A673 (cell line): Measurements from ENCODE around the gene TTC39A. TPM values are rescaled to one million over a fixed set of nuclear protein-coding genes. Genes with fewer than 3 reads are reported as not detected.

Experiments
- BruUV-seq: library from RNA; stranded (reverse); fragments of 400-500 nt; replicated peaks from 2 replicates; lab custom pipeline; 2021; lab: Mats Ljungman, UMichigan
- CTCF ChIA-PET: fragments of 300-600 bp; sonication (Branson Sonifier 250); formaldehyde crosslinking; loops from one replicate; lab custom pipeline; 2022; ENCODE audit warnings: antibody characterized with exemption; lab: Charles Lee
- POLR2A ChIA-PET: fragments of 300-600 bp; sonication (Branson Sonifier 250); formaldehyde crosslinking; loops from one replicate; lab custom pipeline; 2022; ENCODE audit warnings: antibody characterized with exemption; ENCODE audit not compliant: low non-redundant PET; lab: Charles Lee
- DNase-seq: peaks from one replicate; pipeline ENCODE4 v3.0.0-alpha.2; 2015; ENCODE audit warnings: low spot score
- H3K27ac ChIP-seq: fragments of 200-600 bp; sonication (generic); 2 replicates; pipeline ENCODE4 v1.5.1; 2016; ENCODE audit warnings: mixed run types, low read depth, mild to moderate bottlenecking, mixed read lengths, antibody characterized with exemption, low read length; ENCODE audit not compliant: poor library complexity, severe bottlenecking
- H3K27me3 ChIP-seq: fragments of 200-600 bp; sonication (generic); replicated peaks from 2 replicates; pipeline ENCODE4 v1.6.1; 2017; ENCODE audit warnings: mixed run types, low read depth, mild to moderate bottlenecking, mixed read lengths, antibody characterized with exemption, low read length; ENCODE audit not compliant: insufficient read depth, poor library complexity
- H3K36me3 ChIP-seq: fragments of 200-600 bp; sonication (generic); 2 replicates; pipeline ENCODE4 v1.6.1; 2016; ENCODE audit warnings: mixed run types, mild to moderate bottlenecking, mixed read lengths, antibody characterized with exemption, low read length; ENCODE audit not compliant: insufficient read depth, poor library complexity, severe bottlenecking
- H3K4me1 ChIP-seq: fragments of 200-600 bp; sonication (generic); 2 replicates; pipeline ENCODE4 v1.6.1; 2017; ENCODE audit warnings: mixed run types, mild to moderate bottlenecking, mixed read lengths, antibody characterized with exemption, low read length; ENCODE audit not compliant: insufficient read depth, poor library complexity, severe bottlenecking
- H3K4me3 ChIP-seq: fragments of 200-600 bp; sonication (generic); 2 replicates; pipeline ENCODE4 v1.5.1; 2016; ENCODE audit warnings: low read depth, mixed run types, mild to moderate bottlenecking, mixed read lengths, low read length; ENCODE audit not compliant: poor library complexity, severe bottlenecking
- H3K9me3 ChIP-seq: fragments of 200-600 bp; sonication (generic); 2 replicates; pipeline ENCODE4 v1.6.1; 2016; ENCODE audit warnings: mixed run types, low read depth, mild to moderate bottlenecking, mixed read lengths, antibody characterized with exemption, low read length; ENCODE audit not compliant: poor library complexity, severe bottlenecking
- EZH2 ChIP-seq: fragments of 200-600 bp; sonication (generic); IDR thresholded peaks from 2 replicates; pipeline ENCODE4 v1.6.1; 2017; ENCODE audit warnings: borderline replicate concordance, low read depth, mild to moderate bottlenecking, mixed read lengths, antibody characterized with exemption, low read length; ENCODE audit not compliant: poor library complexity, severe bottlenecking
- intact Hi-C: fragments of 100-400 bp; cut with micrococcal nuclease; formaldehyde crosslinking; loops from one replicate; pipeline ENCODE4 v1.10.0; 2022; ENCODE audit not compliant: unreplicated experiment
- total RNA-seq: library from RNA; stranded (reverse); gene quantifications from 2 replicates; pipeline ENCODE4 v1.2.3, GENCODE V29; 2021
- TF ChIP-seq, protein P1 (sequence below): fragments of 300-800, 200-600 bp; sonication (generic); conservative IDR thresholded peaks from 2 replicates; pipeline ENCODE4 v1.5.1; 2017; ENCODE audit warnings: low read depth, mild to moderate bottlenecking, antibody characterized with exemption, low read length, moderate library complexity, mixed read lengths

The TTC39A gene
- total RNA-seq, 1 experiment from 2014 or later = 3.1 TPM

DNA sequence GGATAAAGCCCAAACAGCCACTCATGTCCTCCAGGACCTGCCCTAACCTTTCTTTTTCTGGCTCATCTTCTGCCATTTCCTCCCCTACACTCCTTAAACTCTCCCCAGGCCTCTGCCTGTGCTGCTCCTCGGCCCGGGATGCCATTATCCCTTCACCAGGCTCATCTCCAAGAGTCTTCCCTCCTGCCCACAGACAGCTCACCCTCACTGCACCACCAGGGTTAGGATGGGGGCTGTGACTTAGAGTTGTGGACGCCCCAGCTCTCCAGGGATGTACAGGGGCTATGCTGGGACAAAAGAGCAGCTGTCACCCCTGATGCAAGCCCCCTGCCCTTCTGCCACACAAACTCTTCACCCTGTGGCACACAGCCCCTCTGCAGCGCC is 32.0 kb downstream of the TTC39A start:
- BruUV-seq = no TSS peak
- Histone ChIP-seq H3K4me1 (peaks cover 15% of the 10 kb centered on the region), H3K4me3 (no peak overlapping the region), H3K9me3 (no peaks in the 10 kb centered on the region), H3K27ac (no peak overlapping the region), H3K36me3 (no peaks in the 10 kb centered on the region), H3K27me3 (no peaks in the 10 kb centered on the region)
- ChIA-PET CTCF (no interaction called here), POLR2A (no interaction called here)
- intact Hi-C loops = no loop called here
- no peak for DNase-seq
- TF ChIP-seq EZH2 = no peak
- TF ChIP-seq, protein P1, sequence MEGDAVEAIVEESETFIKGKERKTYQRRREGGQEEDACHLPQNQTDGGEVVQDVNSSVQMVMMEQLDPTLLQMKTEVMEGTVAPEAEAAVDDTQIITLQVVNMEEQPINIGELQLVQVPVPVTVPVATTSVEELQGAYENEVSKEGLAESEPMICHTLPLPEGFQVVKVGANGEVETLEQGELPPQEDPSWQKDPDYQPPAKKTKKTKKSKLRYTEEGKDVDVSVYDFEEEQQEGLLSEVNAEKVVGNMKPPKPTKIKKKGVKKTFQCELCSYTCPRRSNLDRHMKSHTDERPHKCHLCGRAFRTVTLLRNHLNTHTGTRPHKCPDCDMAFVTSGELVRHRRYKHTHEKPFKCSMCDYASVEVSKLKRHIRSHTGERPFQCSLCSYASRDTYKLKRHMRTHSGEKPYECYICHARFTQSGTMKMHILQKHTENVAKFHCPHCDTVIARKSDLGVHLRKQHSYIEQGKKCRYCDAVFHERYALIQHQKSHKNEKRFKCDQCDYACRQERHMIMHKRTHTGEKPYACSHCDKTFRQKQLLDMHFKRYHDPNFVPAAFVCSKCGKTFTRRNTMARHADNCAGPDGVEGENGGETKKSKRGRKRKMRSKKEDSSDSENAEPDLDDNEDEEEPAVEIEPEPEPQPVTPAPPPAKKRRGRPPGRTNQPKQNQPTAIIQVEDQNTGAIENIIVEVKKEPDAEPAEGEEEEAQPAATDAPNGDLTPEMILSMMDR = no peak

DNA sequence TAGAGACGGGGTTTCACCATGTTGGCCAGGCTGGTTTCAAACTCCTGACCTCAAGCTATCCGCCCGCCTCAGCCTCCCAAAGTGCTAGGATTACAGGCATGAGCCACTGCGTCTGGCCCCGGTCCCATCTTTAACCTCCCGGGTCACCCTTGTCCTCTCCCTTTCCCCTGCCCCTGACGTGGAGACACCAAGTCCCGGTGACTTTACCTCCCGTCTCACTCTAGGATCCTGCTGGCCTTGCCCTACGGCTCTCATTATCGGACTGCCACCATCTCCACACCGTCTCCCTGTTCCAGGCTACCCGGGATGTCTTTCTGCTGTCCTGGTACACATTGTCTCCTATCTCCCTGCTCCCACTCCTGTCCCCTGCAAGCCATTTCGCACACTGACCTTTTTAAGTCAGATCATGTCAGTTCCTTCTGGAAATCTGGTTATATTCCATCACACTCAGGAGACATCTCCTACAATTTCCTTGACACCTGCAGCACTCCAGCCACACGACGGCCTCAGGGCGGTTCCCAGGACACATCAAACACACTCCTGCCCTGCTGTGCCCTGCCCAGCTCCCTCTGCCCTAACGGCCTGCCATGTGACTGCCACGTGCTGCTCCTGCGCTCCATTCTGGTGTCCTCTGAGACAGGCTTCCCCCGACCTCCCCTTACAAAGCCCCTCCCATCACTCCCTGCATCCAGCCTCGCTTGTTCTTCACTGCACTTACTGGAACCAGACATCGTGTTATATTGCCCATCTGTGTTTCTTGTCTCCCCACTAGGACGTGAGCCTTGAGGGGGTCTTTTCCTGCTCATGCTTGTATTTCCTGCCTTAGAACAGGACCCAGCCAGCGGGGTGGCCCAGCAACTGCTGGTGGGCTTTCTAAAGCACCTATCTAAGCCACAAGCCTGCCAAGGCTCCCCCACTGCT is 32.7 kb downstream of the TTC39A start:
- Histone ChIP-seq H3K4me1 (peaks cover 15% of the 10 kb centered on the region), H3K4me3 (no peak overlapping the region), H3K27ac (no peak overlapping the region), H3K9me3 (no peaks in the 10 kb centered on the region), H3K36me3 (no peaks in the 10 kb centered on the region), H3K27me3 (no peaks in the 10 kb centered on the region)
- no peak for TF ChIP-seq EZH2
- TF ChIP-seq, protein P1 = no peak
- BruUV-seq = no TSS peak
- ChIA-PET POLR2A (no interaction called here), CTCF (interaction anchor here (0.5 to 1.0 kb wide), 2 partner anchors 34 to 62 kb away, joined by 3 to 5 read pairs; no protein-coding TSS in a partner anchor)
- intact Hi-C loops = loop anchor here (2.0 kb wide), 1 partner anchor 107 kb away; no protein-coding TSS in a partner anchor
- DNase-seq = no peak

DNA sequence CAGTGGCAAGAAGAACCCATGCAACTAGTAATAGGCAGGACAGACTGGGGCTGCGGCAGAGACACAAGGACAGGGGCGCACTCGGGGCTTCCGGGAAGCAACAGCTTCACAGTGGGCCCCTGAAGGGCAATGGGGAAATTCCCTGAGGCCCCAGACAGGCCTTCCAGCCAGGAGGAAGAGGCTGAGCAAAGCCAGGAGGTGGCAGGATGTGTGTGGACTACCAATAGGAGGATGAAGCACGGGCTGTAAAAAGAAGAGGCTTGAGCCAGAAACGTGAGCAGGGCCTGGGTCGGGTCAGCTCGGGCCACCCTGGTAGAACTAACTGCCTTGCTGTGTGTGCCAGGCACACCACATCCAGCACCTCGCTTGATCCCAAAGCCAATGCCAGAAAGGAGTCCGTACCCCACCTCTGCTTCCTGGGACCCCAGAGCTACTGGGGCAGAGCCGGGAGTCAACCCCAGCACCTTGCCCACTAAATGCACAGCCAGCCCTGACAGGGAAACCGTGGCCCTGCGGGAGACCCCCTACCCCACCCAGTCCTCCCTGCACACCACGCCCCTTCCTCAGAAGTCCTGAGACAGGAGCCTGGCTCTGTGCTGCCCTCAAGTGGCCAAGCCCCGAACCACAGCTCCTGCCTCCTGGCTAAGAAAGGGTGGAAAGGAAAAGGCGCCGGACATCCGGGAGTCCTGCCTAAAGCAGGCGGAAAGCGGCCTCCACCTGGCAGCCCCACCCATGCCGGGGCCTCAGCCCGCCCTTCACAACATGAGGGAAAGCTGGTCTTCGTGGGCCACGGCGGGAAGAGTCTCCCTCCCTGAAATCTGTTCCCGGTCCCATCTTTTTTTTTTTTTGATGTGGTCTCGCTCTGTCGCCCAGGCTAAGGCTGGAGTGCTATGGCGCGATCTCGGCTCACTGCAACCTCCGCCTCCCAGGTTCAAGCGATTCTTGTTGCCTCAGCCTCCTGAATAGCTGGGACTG is 33.7 kb downstream of the TTC39A start:
- ChIA-PET CTCF (interaction anchor here (0.5 to 1.0 kb wide), 7 partner anchors 12 to 548 kb away, joined by 3 to 6 read pairs (median 5); no protein-coding TSS in a partner anchor), POLR2A (interaction anchor here (0.6 kb wide), 2 partner anchors 58 to 578 kb away, joined by 3 to 4 read pairs; no protein-coding TSS in a partner anchor)
- H3K9me3 ChIP-seq = no peaks in the 10 kb centered on the region
- H3K4me1 ChIP-seq = peaks cover 10% of the 10 kb centered on the region
- H3K27ac ChIP-seq = no peak overlapping the region
- H3K27me3 ChIP-seq = no peaks in the 10 kb centered on the region
- peak; percentile 90 for DNase-seq
- BruUV-seq = no TSS peak
- H3K4me3 ChIP-seq = peak overlapping the region; percentile 30
- no peaks in the 10 kb centered on the region for H3K36me3 ChIP-seq
- TF ChIP-seq EZH2 = no peak
- TF ChIP-seq, protein P1 = peak; percentile 99
- intact Hi-C loops = loop anchor here (2.0 kb wide), 1 partner anchor 106 kb away; no protein-coding TSS in a partner anchor
